Ovary (tissue), 9 donors: ENCODE measurements around the gene HYKK. TPM values are rescaled to one million over a fixed set of nuclear protein-coding genes. Genes with fewer than 3 reads are reported as not detected.

Source experiments
- DNase-seq, 5 donors: peaks; one replicate each; pipeline ENCODE4 v3.0.0-alpha.2; 2019 to 2020
- H3K27ac ChIP-seq, 2 donors: fragments of 200-600 bp; one replicate each; pipeline versions ENCODE4 v1.5.1 to v1.8.0; 2019 to 2022
- H3K27me3 ChIP-seq: fragments of 200-600 bp; one replicate; pipeline ENCODE4 v1.8.0; 2022
- H3K36me3 ChIP-seq: fragments of 200-600 bp; sonication (generic); one replicate; pipeline ENCODE4 v1.5.1; 2019
- H3K4me1 ChIP-seq: one replicate; pipeline ENCODE4 v1.8.1; 2013; ENCODE audit warnings: mild to moderate bottlenecking, moderate library complexity; ENCODE audit not compliant: insufficient read depth
- H3K4me3 ChIP-seq: fragments of 200-600 bp; sonication (generic); one replicate; pipeline ENCODE4 v1.5.1; 2017
- H3K9me3 ChIP-seq, 2 donors: fragments of 200-600 bp in 1 of 2; sonication (generic) in 1 of 2; one replicate each; pipeline versions ENCODE4 v1.5.1 to v1.8.1; 2013 to 2019; ENCODE audit warnings: mild to moderate bottlenecking in 1 of 2, moderate library complexity in 1 of 2
- EP300 ChIP-seq: sonication (generic); formaldehyde crosslinking; IDR thresholded peaks from one replicate; pipeline ENCODE4 v1.6.1; 2017; ENCODE audit warnings: antibody characterized with exemption
- POLR2A ChIP-seq: fragments of 450-650 bp; IDR thresholded peaks from one replicate; pipeline ENCODE4 v1.6.1; 2017; ENCODE audit warnings: antibody characterized with exemption, mild to moderate bottlenecking, moderate library complexity
- WGBS, 3 donors: extraction: QIAGEN DNeasy Blood & Tissue Kit in 1 of 3; methylation state at CpG; one replicate each; pipeline versions ENCODE4 v1.1.5 to v1.1.7; 2013 to 2017; 5-methylcytosine and 5-hydroxymethylcytosine counted together
- intact Hi-C, 4 donors: fragments of 100-400 bp; cut with DNase I; formaldehyde crosslinking; loops; one replicate each; pipeline versions ENCODE4 v1.11.0 to v1.15.1; 2022 to 2023
- polyA plus RNA-seq, 2 donors: library from polyadenylated mRNA; stranded (reverse); fragments of 200-250 nt in 1 of 2; fragments of 350-450 nt in 1 of 2; fragmentation: Illumina TruSeq in 1 of 2; extraction: RNeasy Lipid Tissue Mini Kit (QIAGEN cat#74804) in 1 of 2; gene quantifications; one replicate each; pipeline ENCODE4 v1.2.3, GENCODE V29; 2013 to 2014
- total RNA-seq, 7 donors: library from RNA; depleted of rRNA in 2 of 7; stranded (reverse); fragments of >200 nt in 2 of 7; fragmentation: NEBNext Ultra II Directional in 3 of 7; extraction: Animal tissue kit (Norgen Biotek cat#: 25700) in 3 of 7; gene quantifications; one replicate each; pipeline versions ENCODE4 v1.1.0 to v1.2.4, GENCODE V29; 2016 to 2023
- TF ChIP-seq, protein P1 (sequence below), 3 donors: fragments of 450-650 bp in 2 of 3; fragments of 200-600 bp in 1 of 3; IDR thresholded peaks; one replicate each; pipeline versions ENCODE4 v1.5.1 to v1.8.0; 2016 to 2022; ENCODE audit warnings: antibody characterized with exemption in 3 of 3, mild to moderate bottlenecking in 1 of 3
- donor health status: DM: no; HTN: no; CAD: no; lungs with moderate emphysema.
- donor health status: DM: no; HTN: no; CAD: no.
- donor health status: Bipolar disorder and iron deficiency.
- donor health status: DM: yes; HTN: yes; CAD: no.
- donor health status: DM: no; HTN: no; CAD: no.
- donor health status: DM: yes; HTN: yes; CAD: no.

The HYKK gene
- total and polyA plus RNA-seq, 9 donors: 4.0 to 10.8 (median 8.7) TPM

DNA sequence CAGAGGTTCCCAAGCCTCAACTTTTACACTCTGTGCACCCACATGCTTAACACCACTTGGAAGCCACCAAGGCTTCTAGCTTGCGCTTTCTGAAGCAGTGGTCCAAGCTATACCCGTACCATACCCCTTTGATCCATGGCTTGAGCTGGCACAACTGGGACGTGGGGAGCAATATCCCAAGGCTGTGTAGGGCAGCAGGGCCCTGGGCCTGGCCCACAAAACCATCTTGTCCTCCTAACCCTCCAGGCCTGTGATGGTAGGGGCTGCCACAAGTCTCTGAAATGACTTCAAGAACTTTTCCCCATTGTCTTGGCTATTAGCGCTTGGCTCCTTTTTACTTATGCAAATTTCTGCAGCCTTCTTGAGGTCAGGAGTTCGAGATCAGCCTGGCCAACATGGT lies 16.9 kb downstream of the HYKK start:
- Histone ChIP-seq H3K9me3 (no peaks in the 10 kb centered on the region), H3K27ac (no peak overlapping the region), H3K4me1 (no peaks in the 10 kb centered on the region), H3K4me3 (no peak overlapping the region), H3K36me3 (no peaks in the 10 kb centered on the region), H3K27me3 (no peaks in the 10 kb centered on the region)
- 93 to 100% (median 95%) methylated on average over 5 of the region's 5 CpGs for WGBS, 3 donors
- no peak for DNase-seq
- TF ChIP-seq EP300: no peak
- intact Hi-C loops: no loop called here

DNA sequence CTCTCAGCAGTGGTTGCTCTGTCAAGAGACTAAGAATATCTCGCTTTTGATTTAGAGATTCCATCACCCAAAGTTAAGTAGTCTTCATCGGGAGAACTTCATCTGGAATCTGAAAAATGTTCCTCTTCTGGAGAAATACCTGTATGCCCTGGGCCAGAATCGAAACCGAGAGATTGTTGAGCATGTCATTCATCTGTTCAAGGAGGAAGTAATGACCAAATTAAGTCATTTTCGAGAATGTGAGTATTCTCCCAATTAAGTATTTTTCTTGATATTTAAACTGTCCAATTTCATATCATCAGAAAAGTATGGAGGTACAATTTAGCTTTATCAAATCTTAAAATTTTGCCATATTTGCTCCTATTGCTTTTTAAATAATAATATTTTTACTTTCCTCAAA lies 19.9 kb downstream of the HYKK start:
- Histone ChIP-seq H3K9me3 (no peaks in the 10 kb centered on the region), H3K27me3 (no peaks in the 10 kb centered on the region), H3K4me1 (no peaks in the 10 kb centered on the region), H3K4me3 (no peak overlapping the region), H3K36me3 (no peaks in the 10 kb centered on the region), H3K27ac (no peak overlapping the region)
- intact Hi-C loops: no loop called here
- TF ChIP-seq, protein P1, sequence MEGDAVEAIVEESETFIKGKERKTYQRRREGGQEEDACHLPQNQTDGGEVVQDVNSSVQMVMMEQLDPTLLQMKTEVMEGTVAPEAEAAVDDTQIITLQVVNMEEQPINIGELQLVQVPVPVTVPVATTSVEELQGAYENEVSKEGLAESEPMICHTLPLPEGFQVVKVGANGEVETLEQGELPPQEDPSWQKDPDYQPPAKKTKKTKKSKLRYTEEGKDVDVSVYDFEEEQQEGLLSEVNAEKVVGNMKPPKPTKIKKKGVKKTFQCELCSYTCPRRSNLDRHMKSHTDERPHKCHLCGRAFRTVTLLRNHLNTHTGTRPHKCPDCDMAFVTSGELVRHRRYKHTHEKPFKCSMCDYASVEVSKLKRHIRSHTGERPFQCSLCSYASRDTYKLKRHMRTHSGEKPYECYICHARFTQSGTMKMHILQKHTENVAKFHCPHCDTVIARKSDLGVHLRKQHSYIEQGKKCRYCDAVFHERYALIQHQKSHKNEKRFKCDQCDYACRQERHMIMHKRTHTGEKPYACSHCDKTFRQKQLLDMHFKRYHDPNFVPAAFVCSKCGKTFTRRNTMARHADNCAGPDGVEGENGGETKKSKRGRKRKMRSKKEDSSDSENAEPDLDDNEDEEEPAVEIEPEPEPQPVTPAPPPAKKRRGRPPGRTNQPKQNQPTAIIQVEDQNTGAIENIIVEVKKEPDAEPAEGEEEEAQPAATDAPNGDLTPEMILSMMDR (IDR thresholded peaks at IDR 0.05): no peak
- no peak for TF ChIP-seq EP300
- no peak for TF ChIP-seq POLR2A
- DNase-seq: no peak
- 79 to 83% (median 81%) methylated on average over 5 of the region's 5 CpGs for WGBS, 3 donors

DNA sequence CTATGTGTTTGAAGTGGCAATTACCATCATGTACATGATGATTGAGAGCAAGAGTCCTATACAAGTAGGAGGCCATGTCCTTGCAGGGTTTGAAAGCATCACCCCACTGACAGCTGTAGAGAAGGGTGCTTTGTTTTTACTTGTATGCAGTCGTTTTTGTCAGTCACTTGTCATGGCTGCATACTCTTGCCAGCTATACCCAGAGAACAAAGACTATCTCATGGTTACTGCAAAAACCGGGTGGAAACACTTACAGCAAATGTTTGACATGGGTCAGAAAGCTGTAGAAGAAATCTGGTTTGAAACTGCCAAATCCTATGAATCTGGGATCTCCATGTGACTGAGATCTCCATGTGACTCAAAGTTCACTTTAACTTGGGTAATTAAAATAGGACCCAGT lies 26.0 kb downstream of the HYKK start:
- WGBS, 3 donors: 57 to 64% (median 58%) methylated on average over 2 of the region's 2 CpGs

DNA sequence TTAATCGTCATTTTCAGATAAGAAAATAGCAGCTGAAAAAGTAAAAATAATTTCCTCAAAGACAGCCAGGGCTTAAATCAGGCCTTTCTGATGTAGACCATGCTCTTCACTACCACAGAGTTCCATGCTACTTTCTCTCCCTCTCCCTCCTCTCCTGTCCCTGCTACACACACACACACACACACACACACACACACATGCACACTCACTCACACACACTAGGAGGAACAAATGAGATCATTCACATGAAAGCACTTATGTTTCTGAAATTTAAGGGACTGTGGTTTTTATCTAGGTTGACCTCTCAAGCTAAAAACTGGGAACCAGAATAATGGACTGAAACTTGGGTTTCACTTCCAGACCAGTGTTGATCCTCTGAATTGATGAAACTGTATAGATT lies 28.8 kb downstream of the HYKK start:
- DNase-seq: no peak
- intact Hi-C loops: no loop called here
- Histone ChIP-seq H3K36me3 (no peaks in the 10 kb centered on the region), H3K27ac (no peak overlapping the region), H3K4me3 (no peak overlapping the region), H3K9me3 (no peaks in the 10 kb centered on the region), H3K27me3 (no peaks in the 10 kb centered on the region), H3K4me1 (no peaks in the 10 kb centered on the region)
- WGBS, 3 donors: 69 to 81% (median 71%) methylated on average over 1 of the region's 1 CpG
- TF ChIP-seq, protein P1 (IDR thresholded peaks at IDR 0.05): no peak
- no peak for TF ChIP-seq POLR2A
- no peak for TF ChIP-seq EP300

More for the DNA sequence above, 26.0 kb downstream of the HYKK start:
- no peak for DNase-seq
- Histone ChIP-seq H3K4me1 (no peaks in the 10 kb centered on the region), H3K36me3 (no peaks in the 10 kb centered on the region), H3K27ac (no peak overlapping the region), H3K9me3 (no peaks in the 10 kb centered on the region), H3K27me3 (no peaks in the 10 kb centered on the region), H3K4me3 (no peak overlapping the region)
- intact Hi-C loops: no loop called here
- TF ChIP-seq, protein P1 (IDR thresholded peaks at IDR 0.05): no peak
- TF ChIP-seq POLR2A: no peak
- TF ChIP-seq EP300: no peak

DNA sequence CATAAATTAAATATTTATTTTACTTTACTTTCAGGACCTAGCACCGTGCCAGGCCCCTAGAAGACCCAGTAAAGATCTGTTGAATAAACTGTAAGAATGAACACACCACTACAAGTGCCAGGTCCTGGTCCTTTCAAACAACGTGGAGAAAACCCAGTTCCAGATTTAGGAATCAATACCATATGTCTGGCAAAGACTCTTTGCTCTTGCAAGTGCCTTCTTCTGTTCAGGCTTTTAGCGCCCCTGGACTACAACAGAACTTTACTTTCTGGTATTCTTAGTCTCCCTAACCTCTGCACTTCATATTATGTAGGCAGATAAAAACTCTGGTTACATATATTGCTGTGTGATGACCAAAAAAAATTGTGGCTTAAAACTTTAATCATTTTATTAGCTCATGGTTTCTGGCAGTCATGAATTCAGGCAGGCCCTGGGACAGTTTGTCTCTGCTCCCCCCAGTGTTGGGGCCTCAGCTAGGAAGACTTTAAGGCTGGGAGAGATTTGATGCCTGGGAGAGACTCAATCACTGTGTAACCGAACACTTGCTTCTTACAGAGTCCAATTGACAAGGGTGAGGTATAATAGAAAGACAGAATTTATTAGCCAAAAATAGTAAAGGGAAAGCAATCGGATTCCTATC lies 30.0 kb downstream of the HYKK start:
- intact Hi-C loops: no loop called here

More for the DNA sequence above, 30.0 kb downstream of the HYKK start:
- no peak for DNase-seq
- no peaks in the 10 kb centered on the region for H3K27me3 ChIP-seq
- H3K4me3 ChIP-seq: no peak overlapping the region
- WGBS, 3 donors: 63 to 78% (median 76%) methylated on average over 5 of the region's 5 CpGs
- TF ChIP-seq, protein P1 (IDR thresholded peaks at IDR 0.05): no peak
- no peaks in the 10 kb centered on the region for H3K36me3 ChIP-seq
- H3K27ac ChIP-seq: no peak overlapping the region
- no peaks in the 10 kb centered on the region for H3K9me3 ChIP-seq
- H3K4me1 ChIP-seq: no peaks in the 10 kb centered on the region
